K562 (cell line): ENCODE results near the gene CALU. TPM values are rescaled to one million over a fixed set of nuclear protein-coding genes. Genes with fewer than 3 reads are reported as not detected.

Source experiments
- ATAC-seq: fragments of 200-7000 bp; cut with Tn5 transposase; 3 replicates; pipeline ENCODE4 v1.9.1; 2020; ENCODE audit warnings: moderate library complexity
- BruUV-seq: library from RNA; stranded (reverse); fragments of 400-500 nt; replicated peaks from 2 replicates; lab custom pipeline; 2021; lab: Mats Ljungman, UMichigan
- CTCF ChIA-PET: fragments of 300-600 bp; formaldehyde crosslinking; extraction: SDS; loops from one replicate; lab custom pipeline; 2021; ENCODE audit warnings: low intra/inter-chr PET ratio; lab: Yijun Ruan, JAX
- POLR2A ChIA-PET: fragments of 300-600, 350-650 bp; sonication (Branson Sonifier 250); formaldehyde crosslinking; extraction: SDS; loops from one replicate; lab custom pipeline; 2021; ENCODE audit warnings: antibody characterized with exemption, inconsistent platforms; lab: Yijun Ruan, JAX
- DNase-seq, 4 experiments: peaks; one replicate each; pipeline versions ENCODE4 v3.0.0 to v3.0.0-alpha.2; 2011 to 2018; ENCODE audit warnings: low spot score in 3 of 4, mixed read lengths in 3 of 4; ENCODE audit errors: extremely low read depth in 1 of 4
- FAIRE-seq: peaks from 2 replicates; lab custom pipeline; 2011; peaks lifted over from hg19 to GRCh38; lab: Jason Lieb, UNC
- H2AFZ ChIP-seq: 2 replicates; pipeline ENCODE4 v1.6.0; 2011; ENCODE audit warnings: low read depth, low read length, control low read depth, inconsistent platforms
- H3K27ac ChIP-seq: fragments of 200-600 bp; 3 replicates; pipeline ENCODE4 v1.8.0; 2011; ENCODE audit warnings: low read depth, mild to moderate bottlenecking, control low read depth, inconsistent platforms, low read length, moderate library complexity, mixed read lengths; ENCODE audit errors: extremely low read depth
- H3K27me3 ChIP-seq, 2 experiments: fragments of 300-600 bp in 1 of 2; 2 replicates in 1 of 2; 3 replicates in 1 of 2; pipeline versions ENCODE4 v1.6.0 to v1.8.0; 2011; ENCODE audit warnings: inconsistent platforms in 2 of 2, low read length in 2 of 2, mild to moderate bottlenecking in 1 of 2, mixed read lengths in 1 of 2, moderate library complexity in 1 of 2; ENCODE audit not compliant: control insufficient read depth in 2 of 2, insufficient read depth in 2 of 2
- H3K36me3 ChIP-seq: fragments of 300-600 bp; 3 replicates; pipeline ENCODE4 v1.8.0; 2011; ENCODE audit warnings: mild to moderate bottlenecking, low read length, inconsistent platforms; ENCODE audit not compliant: control insufficient read depth, insufficient read depth
- H3K4me1 ChIP-seq, 2 experiments: fragments of 200-600 bp in 1 of 2; replicated peaks in 1 of 2; 2 replicates in 1 of 2; 3 replicates in 1 of 2; pipeline versions ENCODE4 v1.5.1 to v1.8.0; 2011; ENCODE audit warnings: inconsistent platforms in 2 of 2, low read length in 2 of 2, mild to moderate bottlenecking in 1 of 2, mixed read lengths in 1 of 2, moderate library complexity in 1 of 2; ENCODE audit not compliant: control insufficient read depth in 2 of 2, insufficient read depth in 2 of 2
- H3K4me2 ChIP-seq: 2 replicates; pipeline ENCODE4 v1.6.1; 2011; ENCODE audit warnings: low read length, control low read depth, inconsistent platforms, mixed read lengths; ENCODE audit not compliant: insufficient read depth
- H3K4me3 ChIP-seq: fragments of 200-600 bp; sonication (generic), shearing (Covaris generic); 2 replicates; pipeline ENCODE4 v1.5.1; 2016; ENCODE audit warnings: control low read depth, inconsistent platforms
- H3K79me2 ChIP-seq: fragments of 200-600 bp; 3 replicates; pipeline ENCODE4 v1.8.0; 2011; ENCODE audit warnings: low read length, inconsistent platforms; ENCODE audit not compliant: control insufficient read depth, insufficient read depth
- H3K9ac ChIP-seq, 2 experiments: 2 replicates each; pipeline versions ENCODE4 v1.6.0 to v1.6.1; 2011; ENCODE audit warnings: low read depth in 2 of 2, low read length in 2 of 2, control low read depth in 1 of 2, inconsistent platforms in 1 of 2, mild to moderate bottlenecking in 1 of 2, mixed read lengths in 1 of 2; ENCODE audit not compliant: insufficient read depth in 1 of 2
- H3K9me1 ChIP-seq: one replicate; pipeline ENCODE4 v1.6.0; 2011; ENCODE audit warnings: inconsistent platforms, mild to moderate bottlenecking, low read length, moderate library complexity; ENCODE audit not compliant: control insufficient read depth, insufficient read depth
- H3K9me3 ChIP-seq: replicated peaks from 2 replicates; pipeline ENCODE4 v1.5.1; 2011; ENCODE audit warnings: low read depth, low read length, inconsistent platforms; ENCODE audit not compliant: control insufficient read depth, insufficient read depth
- H4K20me1 ChIP-seq: replicated peaks from 2 replicates; pipeline ENCODE4 v1.6.1; 2011; ENCODE audit warnings: low read length, inconsistent platforms, mixed read lengths; ENCODE audit not compliant: control insufficient read depth, insufficient read depth
- ATF7 ChIP-seq: fragments of 450-650 bp; IDR thresholded peaks from 2 replicates; pipeline ENCODE4 v1.7.1; 2014; ENCODE audit warnings: mild to moderate bottlenecking, moderate library complexity
- C11orf30 ChIP-seq: fragments of 450-650 bp; IDR thresholded peaks from 2 replicates; pipeline ENCODE4 v1.6.1; 2016; ENCODE audit warnings: low read depth, mild to moderate bottlenecking
- EHMT2 ChIP-seq: fragments of 450-650 bp; IDR thresholded peaks from 2 replicates; pipeline ENCODE4 v1.6.1; 2018; ENCODE audit warnings: antibody characterized with exemption
- EP400 ChIP-seq: fragments of 450-650 bp; IDR thresholded peaks from 2 replicates; pipeline ENCODE4 v1.6.1; 2017; ENCODE audit warnings: antibody characterized with exemption, mild to moderate bottlenecking, moderate library complexity
- HDAC8 ChIP-seq: fragments of 450-650 bp; IDR thresholded peaks from 2 replicates; pipeline ENCODE4 v1.6.1; 2016; ENCODE audit warnings: mild to moderate bottlenecking, missing genetic modification characterization, moderate library complexity, missing compliant biosample characterization
- MAFF ChIP-seq: IDR thresholded peaks from 2 replicates; pipeline ENCODE4 v1.6.1; 2012; ENCODE audit warnings: low read length, improper control_type of control experiment
- MAFG ChIP-seq: fragments of 450-650 bp; conservative IDR thresholded peaks from 2 replicates; pipeline ENCODE4 v1.6.1; 2016; ENCODE audit warnings: missing genetic modification characterization, missing compliant biosample characterization
- MAFK ChIP-seq: IDR thresholded peaks from 2 replicates; pipeline ENCODE4 v1.6.1; 2011; ENCODE audit warnings: low read length, improper control_type of control experiment
- MTA1 ChIP-seq: fragments of 450-650 bp; IDR thresholded peaks from 2 replicates; pipeline ENCODE4 v1.6.1; 2017; ENCODE audit warnings: borderline replicate concordance
- NBN ChIP-seq: fragments of 450-650 bp; IDR thresholded peaks from 2 replicates; pipeline ENCODE4 v1.6.1; 2016; ENCODE audit warnings: low read depth, mild to moderate bottlenecking
- NFE2 ChIP-seq: IDR thresholded peaks from 2 replicates; pipeline ENCODE4 v1.6.1; 2014; ENCODE audit warnings: antibody characterized with exemption, low read depth
- SLC30A9 ChIP-seq: fragments of 250-450 bp; sonication (Bioruptor Pico); IDR thresholded peaks from 2 replicates; pipeline ENCODE4 v1.8.0; 2022; ENCODE audit warnings: mild to moderate bottlenecking, moderate library complexity
- SPI1 ChIP-seq: IDR thresholded peaks from 2 replicates; pipeline ENCODE4 v1.6.1; 2011; ENCODE audit warnings: low read depth, low read length, control low read depth, borderline replicate concordance
- TEAD2 ChIP-seq: fragments of 450-650 bp; IDR thresholded peaks from 2 replicates; pipeline ENCODE4 v1.6.1; 2016; ENCODE audit warnings: missing genetic modification characterization, control low read depth, missing compliant biosample characterization
- YBX1 ChIP-seq: fragments of 450-650 bp; IDR thresholded peaks from 2 replicates; pipeline ENCODE4 v1.7.1; 2016; ENCODE audit warnings: mild to moderate bottlenecking
- ZBTB2 ChIP-seq: fragments of 450-650 bp; IDR thresholded peaks from 2 replicates; pipeline ENCODE4 v1.6.1; 2016; ENCODE audit warnings: antibody characterized with exemption
- ZNF316 ChIP-seq: fragments of 450-650 bp; IDR thresholded peaks from 2 replicates; pipeline ENCODE4 v1.6.1; 2016
- WGBS: fragments of 100-300 bp; shearing (Covaris generic); methylation state at CpG from one replicate; pipeline ENCODE4 v1.1.6; 2016; ENCODE audit warnings: low coverage, mixed read lengths; ENCODE audit not compliant: insufficient coverage; ENCODE audit errors: missing lambda C conversion rate; 5-methylcytosine and 5-hydroxymethylcytosine counted together
- in situ Hi-C: fragments of 300-500 bp; cut with MboI; formaldehyde crosslinking; loops from 4 replicates; pipeline ENCODE4 v1.15.0; 2018; ENCODE audit warnings: inconsistent platforms, mixed read lengths
- intact Hi-C: fragments of 100-400 bp; cut with micrococcal nuclease; formaldehyde crosslinking; loops from 2 replicates; pipeline ENCODE4 v1.14.2; 2022
- polyA plus RNA-seq, 8 experiments: library from polyadenylated mRNA; depleted of rRNA in 4 of 8; stranded (reverse) in 5 of 8; unstranded in 3 of 8; fragments of >200 nt; fragmentation: Nextera tagmentation in 2 of 8; fragmentation: Illumina TruSeq in 1 of 8; extraction: Ambion mirVana in 2 of 8; extraction: Trizol in 1 of 8; gene quantifications; 2 replicates each; pipeline versions ENCODE4 v1.2.1 to v1.2.3, GENCODE V29; 2011 to 2014; ENCODE audit warnings: inconsistent platforms in 1 of 8, missing spikeins in 1 of 8
- total RNA-seq, 7 experiments: library from RNA; depleted of rRNA in 6 of 7; stranded (reverse); fragments of >200 nt in 6 of 7; fragmentation: Illumina TruSeq in 2 of 7; extraction: Trizol in 2 of 7; gene quantifications; 2 replicates each; pipeline versions ENCODE4 v1.2.1 to v1.2.3, GENCODE V29; 2011 to 2021; ENCODE audit warnings: low replicate concordance in 1 of 7

The CALU gene
- total and polyA plus RNA-seq, 9 of the 15 experiments (the other 6 are each of a cell fraction or from before 2014, with no cell fraction given): 166 to 286 (median 215) TPM

GRCh38 chr7:128733278-128733645 is 5.9 kb upstream of the CALU start:
- Histone ChIP-seq H3K36me3 (no peaks in the 10 kb centered on the region), H2AFZ (peak overlapping the region; percentile 68), H3K9ac (no peak overlapping the region), H3K9me1 (no peaks in the 10 kb centered on the region), H3K27me3 (no peaks in the 10 kb centered on the region), H3K9me3 (no peaks in the 10 kb centered on the region), H3K79me2 (peaks cover under 1% of the 10 kb centered on the region; the same call in 1 of the 3 replicates), H3K4me3 (no peak overlapping the region), H3K4me1 (peaks cover 5 to 38% of the 10 kb centered on the region in 2 experiments), H3K4me2 (no peak overlapping the region), H4K20me1 (no peaks in the 10 kb centered on the region), H3K27ac (no peak overlapping the region)
- ChIA-PET CTCF (no interaction called here), POLR2A (interaction anchor here (1.0 to 16.5 kb wide), 2 partner anchors 6 to 34 kb away, joined by 3 to 242 read pairs; partner anchors contain the start of gene CALU)
- FAIRE-seq (no peak), DNase-seq (no peak), ATAC-seq (no peak)
- in situ Hi-C loops (no loop called here), intact Hi-C loops (no loop called here)
- WGBS: 43% methylated on average over 2 of the region's 2 CpGs
- TF ChIP-seq YBX1 (0 out of 2 replicates have a peak, but pooled peaks have one; percentile 25), ATF7 (no peak), TEAD2 (tag) (peak; percentile 56; the same call in 1 of the 2 replicates), MAFF (0 out of 2 replicates have a peak, but pooled peaks have one; percentile 2), ZBTB2 (no peak), ZNF316 (peak; percentile 93), MAFG (tag) (peak; percentile 73), SPI1 (peak; percentile 61; the same call in 1 of the 2 replicates), NFE2 (0 out of 2 replicates have a peak, but pooled peaks have one; percentile 2), EP400 (no peak), EHMT2 (peak; percentile 49; the same call in 1 of the 2 replicates), MTA1 (no peak), MAFK (peak; percentile 9; the same call in 1 of the 2 replicates), HDAC8 (tag) (0 out of 2 replicates have a peak, but pooled peaks have one; percentile 30), C11orf30 (peak; percentile 84), NBN (no peak), SLC30A9 (CRISPR knock-in tag) (no peak)
- no TSS peak for BruUV-seq
